GM19328 (cell line): ENCODE results near the gene TBC1D8.

Source experiments
- ATAC-seq: cut with Tn5 transposase; IDR thresholded peaks from one replicate; pipeline ENCODE4 v1.9.1; 2021; ENCODE audit warnings: mild to moderate bottlenecking, moderate library complexity; ENCODE audit not compliant: unreplicated experiment

Gene TBC1D8

DNA sequence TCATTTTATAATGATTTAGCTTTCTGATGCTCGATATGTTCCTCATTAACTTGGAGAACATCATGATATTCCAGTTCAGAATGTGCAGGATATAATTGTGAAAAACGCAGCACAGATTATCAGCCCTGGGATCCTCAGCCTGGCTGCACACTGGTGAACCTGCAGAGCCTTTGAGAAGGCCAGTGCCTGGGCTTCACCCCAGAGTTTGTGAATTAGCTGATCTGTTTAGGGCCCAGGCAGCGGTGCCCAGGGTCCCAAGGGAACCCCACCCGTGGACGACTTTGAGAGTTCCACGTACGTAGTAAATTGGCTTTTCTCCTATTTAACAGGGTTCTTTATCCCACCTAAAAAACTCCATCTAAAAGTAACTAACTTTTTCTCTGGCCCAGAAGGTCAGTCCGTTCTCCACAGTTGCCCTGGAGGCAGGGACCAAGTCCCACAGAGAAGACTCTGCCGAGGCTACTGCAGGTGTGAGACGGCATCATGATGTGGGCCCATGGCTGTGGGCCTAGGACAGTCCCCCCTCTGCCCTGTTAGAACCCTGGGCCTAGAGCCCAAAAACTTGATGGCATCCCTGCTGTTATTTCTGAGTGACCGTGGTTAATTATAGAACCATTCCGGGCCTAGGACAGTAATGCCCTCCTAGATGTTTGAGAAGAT is 188.7 kb downstream of the TBC1D8 start:
- ATAC-seq = no peak

DNA sequence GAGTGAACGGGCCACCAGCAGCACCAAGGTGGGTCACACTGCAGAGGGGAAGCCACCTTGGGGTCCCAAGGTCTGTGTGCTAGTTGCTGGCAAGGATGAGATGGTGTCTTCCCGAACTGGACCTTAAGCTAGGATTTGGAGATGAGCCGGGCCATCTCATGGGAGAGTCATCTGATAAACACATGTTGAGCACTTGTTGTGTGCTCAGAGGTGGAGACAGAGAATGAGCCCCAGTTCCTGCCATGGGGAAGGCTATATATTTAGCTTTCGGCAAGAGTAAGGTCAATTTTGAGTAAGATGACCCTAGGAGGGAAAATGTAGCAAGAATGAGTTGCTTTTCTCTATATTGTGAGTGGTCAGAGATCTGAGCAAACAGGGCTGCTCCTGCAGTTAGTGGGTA is 190.5 kb downstream of the TBC1D8 start:
- ATAC-seq = no peak

DNA sequence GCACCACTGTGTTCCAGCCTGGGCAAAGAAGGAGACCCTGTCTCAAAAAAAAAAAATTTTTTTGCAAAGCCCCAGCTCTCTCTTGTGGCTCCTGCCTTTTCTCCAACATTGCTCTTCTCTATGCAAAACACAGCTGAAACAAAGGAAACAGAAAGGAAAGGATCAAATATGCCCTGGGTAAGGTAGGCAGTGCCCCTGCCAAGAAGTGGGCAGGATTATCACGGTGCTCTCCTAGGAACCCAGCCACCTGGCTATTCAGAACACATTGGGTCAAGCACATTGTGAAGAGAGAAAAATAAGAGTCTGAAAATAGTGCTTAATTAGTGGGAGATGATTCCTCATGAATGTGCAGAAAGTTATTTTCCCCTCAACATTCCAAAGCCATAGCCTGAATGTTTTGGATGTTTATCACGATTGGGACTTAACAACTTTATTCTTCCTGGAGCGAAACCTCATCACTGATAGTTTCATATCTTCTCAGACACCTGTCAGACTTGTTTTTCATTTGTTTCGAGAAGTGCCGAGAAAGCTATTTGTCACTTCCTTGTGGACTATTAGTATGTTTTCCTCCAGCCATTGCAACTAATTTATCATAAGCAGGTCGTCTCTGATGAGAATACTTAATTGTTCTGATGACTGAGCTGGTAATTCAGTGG is 191.8 kb downstream of the TBC1D8 start:
- ATAC-seq = no peak

DNA sequence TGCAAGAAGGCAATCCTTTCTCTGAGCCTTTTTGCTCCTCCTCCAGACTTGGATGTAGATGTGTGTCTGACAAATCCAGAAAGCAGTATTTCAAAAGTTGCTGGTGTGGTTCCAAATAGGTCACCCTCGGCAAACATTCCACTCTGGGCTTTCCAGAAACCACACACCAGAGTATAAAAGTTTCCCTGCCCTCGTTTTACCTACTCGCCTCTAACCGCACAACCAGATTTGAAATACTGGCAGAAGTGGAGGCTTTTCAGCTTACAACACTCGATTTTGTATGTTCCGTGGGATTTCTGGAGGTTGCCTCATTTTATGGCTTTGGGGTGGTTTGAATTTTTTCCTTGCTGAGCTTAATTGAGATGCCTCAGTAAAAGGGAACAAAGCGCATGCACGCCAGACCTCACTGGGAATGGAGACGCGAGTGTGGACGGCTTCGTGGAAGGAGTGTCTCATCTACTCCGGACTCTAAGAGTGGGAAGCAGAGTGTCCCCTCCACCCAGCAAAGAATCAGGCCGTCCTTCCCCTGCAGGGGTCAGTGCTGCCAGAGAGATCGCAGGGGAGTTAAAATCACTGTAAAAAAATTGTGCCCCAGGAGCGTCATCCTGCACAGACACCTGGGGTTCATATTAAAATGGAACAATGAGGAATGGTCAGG is 193.1 kb downstream of the TBC1D8 start:
- no peak for ATAC-seq
